ENCODE results near the gene SETD3.

The SETD3 gene

DNA sequence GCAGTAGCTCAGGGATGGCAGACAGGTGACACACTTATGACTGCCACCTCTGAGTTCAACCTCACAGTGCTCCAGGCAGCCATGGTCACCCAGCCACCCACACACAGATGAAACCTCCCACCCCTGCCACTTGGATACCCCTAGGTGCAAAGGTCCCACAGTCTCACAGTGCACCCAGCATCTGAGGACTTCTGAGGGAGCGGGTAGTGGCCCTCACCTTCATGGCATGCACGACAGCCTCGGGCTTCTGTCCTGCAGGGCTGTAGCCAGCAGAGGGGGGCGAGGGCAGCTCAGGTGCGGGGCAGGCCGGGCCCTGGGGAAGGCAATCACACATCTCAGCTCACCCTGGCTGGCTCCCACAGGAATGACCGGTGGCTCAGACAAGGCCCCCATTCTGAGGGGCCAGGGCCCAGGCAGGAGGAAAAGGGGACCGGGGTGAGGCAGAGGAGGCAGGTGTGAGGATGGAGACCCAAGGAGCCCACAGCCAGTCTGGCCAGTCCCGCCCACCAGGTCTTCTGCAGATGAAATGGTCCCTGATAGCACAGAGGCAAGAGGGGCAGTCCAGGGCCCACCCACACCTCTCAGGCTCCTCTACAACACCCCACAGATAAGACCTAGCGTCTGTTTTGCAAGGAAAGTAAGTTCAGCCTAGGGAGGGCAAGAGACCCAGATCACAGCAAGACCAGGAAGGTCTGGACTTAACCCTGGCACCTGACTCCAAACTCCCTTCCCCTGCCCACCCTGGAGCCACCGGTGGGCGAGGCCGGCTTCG lies 36.4 kb upstream of the SETD3 start:
- DNase-seq = no peak

DNA sequence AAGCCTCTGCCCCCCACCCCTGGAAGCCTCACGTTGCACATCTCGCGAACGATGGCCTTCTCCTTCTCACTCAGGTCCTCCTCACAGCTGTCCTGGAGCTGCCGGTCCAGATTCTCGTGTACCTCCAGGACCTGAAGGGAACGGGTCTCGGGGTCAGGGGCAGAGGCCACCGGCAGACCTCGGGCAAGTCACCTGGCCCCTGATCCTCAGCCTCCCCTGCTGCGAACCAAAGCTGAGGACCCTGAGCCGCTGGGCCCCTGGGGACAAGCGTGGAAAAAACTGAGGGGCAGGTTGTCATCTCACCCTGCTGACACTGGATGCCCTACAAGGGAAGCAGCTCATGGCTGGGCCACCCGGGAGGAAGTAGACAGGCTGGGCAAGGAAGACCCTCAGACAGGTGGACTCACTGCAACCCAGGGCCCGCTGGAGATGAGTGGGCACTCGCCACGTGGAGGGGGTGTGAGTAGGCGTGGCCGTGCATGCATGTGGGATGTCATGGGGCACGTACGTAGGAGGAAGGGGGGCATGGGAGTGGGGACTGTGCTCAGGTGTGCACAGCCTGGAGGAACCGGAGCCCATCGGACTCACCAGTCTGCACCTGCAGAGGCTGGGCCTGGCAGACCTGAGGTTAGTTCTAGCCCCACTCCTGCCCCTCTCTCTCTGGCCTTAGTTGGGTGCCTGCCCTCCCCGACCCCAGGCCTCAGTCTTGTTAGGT lies 35.7 kb upstream of the SETD3 start:
- no peak for DNase-seq

DNA sequence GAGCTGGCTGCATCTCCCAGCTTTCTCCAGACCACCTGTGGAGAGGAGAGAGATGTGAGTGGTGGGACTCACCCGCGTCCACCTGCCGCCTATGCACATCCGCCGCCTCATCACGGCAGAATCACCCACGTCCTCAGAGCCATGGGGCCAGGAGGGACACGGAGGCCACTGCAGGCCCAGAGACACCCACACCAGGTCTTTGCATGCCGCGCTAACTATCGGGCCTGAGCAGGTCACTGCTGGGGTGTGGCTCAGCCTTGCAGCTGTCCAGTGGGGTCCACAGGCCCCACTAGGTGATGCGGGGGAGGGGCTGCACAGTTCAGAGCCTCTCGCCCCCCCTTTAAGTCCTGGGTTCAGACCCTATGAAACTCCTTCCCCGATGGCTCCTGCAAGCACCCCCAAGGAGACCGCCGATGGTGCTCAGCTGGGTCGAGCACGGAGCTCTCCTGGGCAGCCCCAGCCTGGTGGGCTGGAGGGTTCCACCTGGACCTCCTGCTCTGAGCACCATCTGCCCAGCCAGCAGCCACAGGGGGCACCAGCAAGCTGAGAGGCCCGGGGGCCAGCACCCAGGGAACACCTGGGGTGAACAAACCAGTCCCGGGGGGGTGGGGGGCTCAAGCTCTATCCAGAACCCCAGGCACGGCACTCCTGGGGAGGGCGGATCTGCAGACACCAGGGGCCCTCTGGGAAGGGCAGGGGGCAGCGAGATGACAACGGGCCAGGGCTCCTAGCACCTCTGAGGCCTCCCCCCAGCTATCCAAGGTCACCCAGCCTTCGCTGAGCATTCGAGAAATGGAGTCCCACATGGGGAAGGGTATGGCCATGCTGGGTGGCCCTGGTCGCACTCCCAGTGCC lies 34.9 kb upstream of the SETD3 start:
- no peak for DNase-seq

DNA sequence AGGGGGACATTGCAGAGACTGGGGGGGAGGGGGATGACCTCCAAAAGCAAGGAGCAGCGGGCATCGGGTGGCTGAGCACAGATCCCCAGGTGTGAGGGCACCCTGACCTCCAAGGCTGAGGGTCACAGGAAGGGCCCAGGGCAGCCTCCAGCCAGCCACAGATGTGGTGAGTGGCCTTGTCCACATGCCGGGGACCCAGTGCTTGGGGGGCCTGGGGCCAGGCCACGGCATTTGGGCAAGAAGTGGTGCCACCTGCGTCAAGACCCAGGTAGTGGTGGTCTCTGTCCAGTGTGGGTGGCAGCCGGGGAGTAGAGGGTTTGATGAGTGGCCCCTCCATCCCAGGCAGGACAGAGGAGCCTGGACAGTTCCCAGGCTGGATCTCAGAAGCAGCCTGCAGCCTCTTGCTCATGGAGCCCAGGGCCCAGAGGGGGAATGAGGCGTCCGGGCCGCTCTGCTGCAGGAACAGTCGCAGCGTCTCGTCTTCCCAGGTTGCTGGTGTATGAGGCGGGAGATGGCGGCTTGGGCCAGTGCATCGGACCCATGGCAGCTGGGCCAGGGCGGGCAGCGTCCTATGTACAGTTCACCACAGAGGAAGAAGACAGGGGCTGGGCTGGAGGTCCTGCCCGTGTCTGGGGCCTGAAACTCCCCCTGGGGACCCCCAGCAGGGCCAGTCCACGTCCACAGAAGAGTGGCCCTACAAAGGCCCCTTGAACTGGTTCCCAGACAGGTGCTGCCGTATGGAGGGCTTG lies 34.1 kb upstream of the SETD3 start:
- DNase-seq = no peak

DNA sequence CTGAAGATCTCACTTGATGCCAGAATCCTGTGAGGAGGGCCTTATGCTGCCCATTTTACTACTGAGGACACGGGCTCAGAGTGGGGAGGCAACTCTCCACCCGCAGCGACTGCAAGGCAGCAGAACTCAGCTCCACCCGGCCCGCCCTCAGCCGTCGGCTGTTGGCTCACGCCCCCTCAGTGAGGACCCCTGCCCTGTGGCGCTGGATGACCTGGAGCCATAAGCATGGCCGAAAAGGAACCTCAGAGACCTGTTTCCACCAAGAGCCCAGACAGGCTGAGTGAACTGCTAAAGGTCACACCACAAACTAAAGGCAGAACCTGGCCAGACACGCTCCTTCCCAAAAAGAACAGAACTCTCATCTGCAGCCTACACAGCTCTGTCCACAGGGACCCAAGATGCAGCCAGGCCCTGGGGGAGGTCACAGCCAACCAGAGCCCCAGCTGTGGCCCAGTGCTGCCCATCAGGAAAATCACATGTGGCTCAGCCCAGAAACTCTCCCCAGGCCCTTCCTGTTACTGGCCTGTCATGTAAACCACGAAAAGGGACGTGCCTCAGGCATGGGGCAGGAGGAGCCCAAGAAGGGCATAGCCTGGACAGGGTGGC lies 33.4 kb upstream of the SETD3 start:
- no peak for DNase-seq

DNA sequence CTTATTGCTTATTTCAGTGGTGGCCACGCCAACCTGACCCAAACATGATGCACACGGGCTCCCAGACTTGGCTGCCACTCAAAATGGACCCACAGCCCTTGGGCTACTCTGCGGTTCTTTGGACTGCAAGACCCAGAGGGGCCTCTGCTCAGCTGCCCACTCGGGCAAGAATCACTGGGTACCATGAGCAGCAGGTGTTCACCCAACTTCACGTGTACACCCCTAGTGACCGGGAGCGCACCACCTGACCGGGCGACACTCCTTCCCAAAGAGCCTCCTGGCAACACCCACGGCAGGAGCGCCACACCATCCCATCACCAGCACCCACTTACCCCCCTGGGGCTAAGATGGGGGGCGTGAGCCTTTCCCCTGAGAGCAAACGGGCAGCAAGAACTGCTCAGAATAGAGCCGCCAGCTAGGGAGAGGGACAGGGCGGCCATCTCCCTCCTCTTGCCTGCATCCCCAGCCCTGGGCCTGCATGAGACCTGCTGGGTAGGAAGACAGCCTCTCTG lies 32.6 kb upstream of the SETD3 start:
- no peak for DNase-seq

DNA sequence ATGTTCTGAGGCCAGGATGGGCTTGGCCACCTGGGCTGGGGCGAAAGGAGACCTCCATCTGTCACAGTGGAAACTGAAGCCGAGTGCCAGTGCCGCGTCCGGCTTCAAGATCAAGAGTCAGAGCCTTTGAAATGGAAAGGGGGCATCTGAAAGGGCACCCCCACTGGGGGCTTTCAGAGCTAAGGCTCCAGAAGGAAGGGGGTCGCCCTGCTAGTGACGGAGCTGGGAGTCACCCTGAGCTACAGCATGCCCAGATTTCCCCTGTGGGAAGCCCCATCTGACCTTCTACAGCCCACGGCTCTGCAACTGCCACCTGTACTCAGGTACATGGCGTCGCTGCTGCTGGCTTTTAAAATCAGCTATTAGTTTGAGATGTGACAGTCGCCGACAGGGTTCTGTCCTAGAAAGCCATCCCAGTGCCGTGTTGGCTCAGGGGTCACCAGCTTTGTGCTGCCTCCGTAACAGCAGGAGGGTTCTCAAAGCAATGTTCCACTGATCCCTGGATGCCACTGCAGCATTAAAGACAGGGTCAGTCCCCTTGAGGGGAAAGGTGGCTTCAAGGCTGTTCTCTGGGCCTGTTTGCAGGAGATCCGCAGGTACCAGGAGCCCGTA lies 32.0 kb upstream of the SETD3 start:
- no peak for DNase-seq

DNA sequence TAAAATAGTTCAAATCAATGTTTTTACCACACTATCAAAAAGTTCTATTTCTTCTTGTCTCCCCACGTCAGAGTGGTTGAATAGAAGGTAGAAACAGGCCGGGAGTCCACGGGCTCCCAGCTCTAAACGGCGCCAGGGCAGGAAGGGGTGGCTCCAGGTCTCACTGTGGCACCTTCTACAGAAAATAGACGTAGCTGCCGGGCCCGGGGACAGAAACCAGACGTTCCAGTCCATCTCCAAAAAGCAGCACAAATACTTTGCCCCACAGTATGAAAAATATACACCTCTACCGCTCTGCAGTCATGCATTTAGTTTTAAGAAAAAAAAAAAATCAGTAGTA lies 31.4 kb upstream of the SETD3 start:
- no peak for DNase-seq

DNA sequence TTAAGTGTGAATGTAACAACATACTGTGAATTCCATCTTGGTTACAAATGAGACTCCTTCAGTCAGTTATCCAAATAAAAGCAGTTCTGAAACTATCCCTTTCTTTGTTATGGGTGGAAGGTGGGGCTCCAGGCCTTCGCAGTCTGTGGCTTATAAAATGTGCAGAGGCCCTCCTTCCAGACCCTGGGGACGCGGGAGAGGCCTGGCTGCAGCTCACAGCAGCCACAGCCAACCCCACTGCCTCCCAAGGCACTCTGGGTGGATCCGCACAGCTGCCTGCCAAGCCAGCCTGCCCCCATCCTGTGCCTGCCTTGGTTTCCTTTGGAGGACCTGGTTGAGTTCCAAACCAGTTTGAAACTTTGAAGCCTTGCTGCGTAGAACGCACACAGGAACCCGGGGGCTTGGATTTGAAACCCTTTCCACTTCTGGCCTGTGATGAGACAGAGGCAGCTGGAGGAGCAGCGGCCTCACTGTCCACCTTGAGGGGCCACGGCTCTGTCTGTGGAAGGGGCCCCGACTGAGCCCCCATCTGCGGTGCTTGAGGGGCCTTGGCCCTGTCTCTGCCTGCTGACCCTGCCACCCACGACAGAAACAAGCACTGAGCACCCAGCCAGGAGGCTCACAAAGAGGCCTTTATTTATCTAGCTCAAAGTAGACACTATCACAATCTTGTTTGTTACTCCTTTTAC lies 30.9 kb upstream of the SETD3 start:
- DNase-seq = peak; percentile 61

DNA sequence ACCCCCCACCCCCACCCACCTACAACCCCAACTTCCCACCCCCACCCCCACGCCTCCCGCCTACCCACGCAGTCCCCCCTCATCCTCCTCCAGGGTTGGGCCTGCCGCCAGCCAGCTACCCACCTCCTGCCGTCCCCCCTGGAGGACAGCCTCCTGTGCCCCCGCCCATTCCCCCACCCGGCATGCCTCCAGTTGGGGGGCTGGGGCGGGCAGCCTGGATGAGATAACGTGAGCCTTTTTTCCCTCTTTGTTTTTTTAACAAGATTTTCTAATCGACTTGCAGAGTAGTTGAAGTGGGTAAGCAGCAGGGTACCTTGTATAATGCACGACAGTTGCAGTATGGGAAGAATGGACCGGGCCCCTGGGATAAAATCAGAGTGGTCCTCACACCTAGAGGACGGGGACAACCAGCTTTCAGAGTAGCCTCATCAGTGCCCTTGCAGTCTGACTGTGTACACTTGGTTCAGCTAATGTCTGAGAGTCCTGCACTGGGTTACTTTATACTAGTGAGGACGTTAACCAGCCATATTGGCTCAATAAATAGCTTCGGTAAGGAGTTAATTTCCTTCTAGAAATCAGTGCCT lies 30.0 kb upstream of the SETD3 start:
- no peak for DNase-seq

DNA sequence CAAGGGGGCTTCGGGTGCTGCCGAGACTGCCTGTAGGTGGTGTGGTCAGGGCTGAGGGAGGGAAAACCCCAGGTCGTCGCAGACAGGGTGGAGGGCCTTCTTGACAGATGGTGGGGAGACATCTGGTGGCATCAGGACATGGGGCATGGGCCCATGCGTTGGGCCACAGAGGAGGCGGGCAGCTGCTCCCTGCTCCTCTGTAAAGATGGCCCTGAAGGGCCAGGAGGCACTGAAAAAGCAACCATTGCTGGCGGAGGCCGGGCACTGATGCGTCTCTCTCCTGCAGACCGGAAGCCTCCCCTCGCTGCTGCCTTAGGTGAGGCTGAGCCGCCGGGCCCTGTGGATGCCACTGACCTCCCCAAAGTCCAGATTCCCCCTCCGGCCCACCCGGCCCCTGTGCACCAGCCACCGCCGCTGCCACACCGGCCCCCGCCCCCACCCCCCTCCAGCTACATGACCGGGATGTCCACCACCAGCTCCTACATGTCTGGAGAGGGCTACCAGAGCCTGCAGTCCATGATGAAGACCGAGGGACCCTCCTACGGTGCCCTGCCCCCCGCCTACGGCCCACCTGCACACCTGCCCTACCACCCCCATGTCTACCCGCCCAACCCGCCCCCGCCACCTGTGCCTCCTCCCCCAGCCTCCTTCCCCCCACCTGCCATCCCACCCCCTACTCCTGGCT lies 29.4 kb upstream of the SETD3 start:
- DNase-seq = no peak

DNA sequence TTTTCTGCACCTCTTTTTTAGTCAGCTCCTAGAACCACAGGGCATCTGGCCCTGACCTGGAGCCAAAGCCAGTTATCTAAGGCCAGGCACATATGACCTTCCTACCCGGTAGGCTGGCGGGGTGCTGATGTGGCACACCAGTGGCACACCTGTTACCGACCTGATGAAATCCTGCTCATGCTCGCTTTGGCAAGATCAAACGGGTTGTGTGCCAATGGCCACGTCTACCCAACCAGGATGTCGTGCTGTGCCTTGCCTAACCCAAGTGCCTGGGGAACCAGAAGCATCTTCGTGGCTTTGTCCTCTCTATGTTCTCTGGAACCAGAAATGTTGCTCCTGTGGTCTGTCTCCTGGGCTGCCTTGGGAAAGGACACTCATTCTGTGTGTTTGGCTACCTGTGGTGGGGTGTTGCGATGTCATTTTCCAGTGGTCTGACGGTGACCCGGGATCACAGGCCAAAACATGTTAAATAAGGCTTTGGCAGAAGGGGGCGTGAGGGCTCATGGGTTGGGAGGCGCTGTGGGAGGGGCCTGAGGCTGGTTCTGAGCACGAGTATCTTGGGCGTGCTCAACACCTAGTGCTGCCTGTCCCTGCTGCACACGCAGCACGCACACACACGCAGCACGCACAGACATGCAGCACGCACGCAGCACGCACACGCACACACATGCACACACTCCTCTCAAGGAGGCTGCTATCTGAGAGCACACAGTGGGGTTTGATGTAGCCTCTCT lies 28.4 kb upstream of the SETD3 start:
- no peak for DNase-seq

DNA sequence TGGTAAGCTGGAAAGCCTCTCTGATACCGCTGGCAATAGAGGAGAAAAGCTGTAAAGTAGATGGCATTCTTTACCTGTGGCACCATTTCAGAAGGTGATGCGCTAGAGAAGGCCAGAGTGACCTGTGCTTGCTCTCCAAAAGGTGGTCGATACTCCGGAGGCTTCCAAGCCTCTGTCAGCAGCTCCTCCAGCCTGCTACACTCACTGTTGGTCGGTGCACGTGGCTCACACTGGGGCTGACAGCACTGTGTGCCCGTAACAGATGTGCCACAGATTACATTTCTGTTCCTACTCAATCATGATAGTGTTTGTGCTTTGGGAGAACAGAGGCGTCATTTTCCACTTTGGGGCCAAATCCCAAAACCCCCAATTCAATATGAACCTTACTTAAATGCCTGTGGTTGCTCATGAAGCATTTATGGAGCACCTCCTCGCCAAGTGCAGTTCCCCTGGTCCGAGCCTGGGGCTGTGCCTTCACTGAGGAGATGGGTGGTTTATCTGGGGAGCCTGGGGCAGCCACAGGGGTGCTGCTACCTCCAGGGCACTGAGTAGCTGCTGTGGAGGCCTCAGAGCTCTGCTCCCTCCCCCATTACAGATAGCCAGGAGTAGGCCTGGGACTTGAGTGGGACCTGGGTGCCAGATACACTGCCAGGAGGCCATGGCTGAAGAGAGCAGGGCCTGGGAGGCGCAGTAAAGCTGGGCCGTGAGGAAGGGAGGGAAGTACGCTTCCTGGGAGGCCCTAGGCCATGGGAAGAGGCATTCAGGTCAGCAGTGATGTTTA lies 27.4 kb upstream of the SETD3 start:
- no peak for DNase-seq

DNA sequence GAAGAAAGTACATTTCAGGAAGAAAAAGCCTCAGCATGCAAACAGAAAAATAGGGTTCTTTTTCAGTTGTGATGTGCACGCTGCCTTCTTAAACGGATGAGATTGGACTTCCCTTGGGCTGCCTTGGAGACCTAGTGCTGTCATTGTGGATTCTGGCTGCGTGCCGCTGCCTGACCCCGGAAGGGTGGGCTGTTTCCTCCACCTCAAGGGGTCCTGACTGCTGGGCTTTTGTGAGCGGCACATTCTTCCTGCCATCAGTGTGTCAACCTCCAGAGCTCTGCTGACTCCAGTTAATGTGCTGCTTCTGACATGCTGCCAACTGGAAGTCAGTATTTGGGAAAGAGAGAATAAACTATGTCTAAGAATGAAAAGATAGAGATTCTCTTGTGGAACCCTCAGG lies 25.6 kb upstream of the SETD3 start:
- no peak for DNase-seq

DNA sequence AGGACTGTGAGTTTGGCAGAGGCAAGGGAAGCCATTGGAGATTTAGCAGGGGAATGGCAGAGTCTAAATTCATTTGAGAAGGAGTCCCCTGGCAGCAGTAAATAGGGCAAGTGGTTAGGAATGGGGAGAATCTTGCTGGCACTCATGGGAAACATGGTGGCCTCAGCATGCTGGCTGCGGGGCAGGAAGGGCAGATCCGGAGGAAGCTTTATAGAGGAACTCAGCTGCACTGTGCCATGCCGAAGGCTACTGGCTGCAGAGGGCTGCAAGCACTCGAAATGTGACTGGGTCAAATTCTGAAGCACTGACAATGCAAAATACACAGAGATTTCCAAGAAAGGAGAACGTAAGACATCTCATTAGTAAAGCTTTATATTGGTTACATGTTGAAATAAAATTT lies 24.4 kb upstream of the SETD3 start:
- no peak for DNase-seq

DNA sequence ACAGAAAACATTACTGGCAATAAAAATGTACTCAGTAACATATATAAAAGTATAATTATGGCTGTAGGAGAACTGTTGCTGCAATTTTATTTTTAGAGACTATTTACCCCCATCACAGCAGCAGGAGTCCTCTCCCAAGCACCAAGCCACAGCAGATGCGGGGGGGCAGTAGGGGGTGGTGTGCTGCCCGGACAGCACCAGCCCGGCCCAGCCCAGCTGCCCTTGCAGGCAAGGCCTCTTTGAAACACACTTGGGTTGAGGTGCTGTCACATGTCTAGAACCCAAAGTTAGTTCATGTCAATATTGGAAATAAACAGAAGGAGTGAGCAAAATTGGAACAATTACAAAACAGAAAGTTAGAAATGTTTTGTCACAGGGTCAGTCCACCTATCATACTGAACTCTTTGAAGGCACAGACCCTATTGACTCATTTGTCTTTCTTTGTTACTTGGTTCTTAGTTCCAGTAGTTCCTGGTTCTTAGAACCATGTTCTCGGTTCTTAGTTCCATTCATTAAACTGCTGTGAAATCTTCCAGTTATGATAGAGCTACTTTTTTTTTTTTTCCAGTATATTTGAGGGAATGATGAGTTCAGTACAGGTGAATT lies 23.3 kb upstream of the SETD3 start:
- DNase-seq = no peak

DNA sequence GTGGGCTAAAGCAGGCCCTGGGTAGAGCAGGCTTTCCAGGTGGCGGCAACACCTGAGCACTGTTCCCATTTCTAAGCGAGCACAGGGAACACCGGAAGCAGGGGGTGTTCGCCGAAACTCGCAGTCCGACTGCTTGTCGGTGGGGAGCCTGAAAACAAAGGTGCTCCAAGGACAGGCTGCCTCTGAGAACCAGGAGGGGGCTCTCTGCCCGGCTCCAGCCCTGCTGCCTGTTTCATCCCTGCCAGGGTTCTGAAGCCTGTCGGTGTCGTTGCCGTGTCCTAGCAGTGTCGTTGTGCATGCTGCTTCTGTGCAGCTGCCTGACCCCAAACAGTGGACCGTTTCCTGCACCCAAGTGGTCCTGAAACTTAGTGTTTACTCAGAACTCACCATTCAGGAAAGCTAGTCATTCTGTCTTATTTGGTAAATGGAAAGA lies 22.3 kb upstream of the SETD3 start:
- no peak for DNase-seq

DNA sequence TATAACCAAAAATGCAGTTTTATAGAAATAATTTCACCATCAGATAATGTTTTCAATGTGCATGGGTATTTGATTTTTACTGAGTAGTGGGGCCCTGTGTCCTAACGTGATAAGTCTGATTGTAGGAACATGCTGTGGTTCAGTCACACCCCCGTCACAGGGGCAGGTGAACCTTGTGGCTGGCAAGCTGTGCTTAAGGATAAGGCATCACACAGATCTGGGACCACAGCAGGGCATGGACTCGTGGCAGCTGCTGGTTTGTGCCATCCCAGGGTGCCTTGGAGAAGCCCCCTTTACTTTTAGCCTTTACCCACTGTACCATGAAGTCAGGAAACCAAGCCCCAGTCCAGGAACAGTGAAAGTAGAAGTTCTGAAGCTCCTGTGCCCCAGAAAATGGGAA lies 17.2 kb upstream of the SETD3 start:
- no peak for DNase-seq

All from fibroblast of skin of abdomen (primary cell).